Cardiac fibroblast (primary cell): ENCODE measurements around the gene TPSD1.
"Not testable (repeated sequence)": the region's sequence is repeated elsewhere in the genome, so short reads cannot be mapped to it uniquely, and the experiment has no call there.

Source experiments
- DNase-seq, 2 donors: peaks; one replicate each; pipeline versions ENCODE4 v3.0.0 to v3.0.0-alpha.2; 2010; ENCODE audit warnings: low read depth in 2 of 2
- H3K4me3 ChIP-seq, 2 donors: replicated peaks in 1 of 2; 1 replicate in 1 of 2; 2 replicates in 1 of 2; pipeline ENCODE4 v1.5.1; 2011; ENCODE audit warnings: low read depth in 2 of 2, low read length in 2 of 2, mild to moderate bottlenecking in 2 of 2, moderate library complexity in 1 of 2
- CTCF ChIP-seq: IDR thresholded peaks from one replicate; pipeline ENCODE4 v1.5.1; 2011; ENCODE audit warnings: low read depth, mild to moderate bottlenecking, low read length, inconsistent platforms

Gene TPSD1

GRCh38 chr16:1287982-1288670, 32.3 kb downstream of the TPSD1 start:
- no peak for TF ChIP-seq CTCF
- DNase-seq, result peak; percentile 22 to 29
- no peak overlapping the region for H3K4me3 ChIP-seq

- H3K4me3 ChIP-seq, result no peak overlapping the region
- no peak for DNase-seq
- no peak for TF ChIP-seq CTCF
Measured at GRCh38 chr16:1288813-1289476, 33.1 kb downstream of the TPSD1 start.

- no peak overlapping the region for H3K4me3 ChIP-seq
- no peak for TF ChIP-seq CTCF
- DNase-seq, result no peak
Measured at GRCh38 chr16:1289477-1289866, 33.6 kb downstream of the TPSD1 start.

- no peak for DNase-seq
- H3K4me3 ChIP-seq, result no peak overlapping the region
- no peak for TF ChIP-seq CTCF
Measured at GRCh38 chr16:1290063-1290501, 34.2 kb downstream of the TPSD1 start.

GRCh38 chr16:1290860-1291575, 35.1 kb downstream of the TPSD1 start:
- no peak overlapping the region for H3K4me3 ChIP-seq
- TF ChIP-seq CTCF, result no peak
- no peak for DNase-seq

- no peak for DNase-seq
Measured at GRCh38 chr16:1291576-1291974, 35.7 kb downstream of the TPSD1 start.

GRCh38 chr16:1292208-1292607, 36.3 kb downstream of the TPSD1 start:
- DNase-seq, result not testable (repeated sequence)

More at GRCh38 chr16:1291576-1291974, 35.7 kb downstream of the TPSD1 start:
- H3K4me3 ChIP-seq, result no peak overlapping the region
- TF ChIP-seq CTCF, result no peak

GRCh38 chr16:1292808-1293207, 36.9 kb downstream of the TPSD1 start:
- not testable (repeated sequence) for H3K4me3 ChIP-seq, DNase-seq

More at GRCh38 chr16:1292208-1292607, 36.3 kb downstream of the TPSD1 start:
- not testable (repeated sequence) for H3K4me3 ChIP-seq
